B cell (primary cell): Measurements from ENCODE around the gene CAPN14. TPM values are rescaled to one million over a fixed set of nuclear protein-coding genes. Genes with fewer than 3 reads are reported as not detected.

Source experiments
- ATAC-seq: fragments of 200-7000 bp; cut with Tn5 transposase; one replicate; pipeline ENCODE4 v1.10.0; 2021; ENCODE audit warnings: low read depth, mild to moderate bottlenecking, moderate number of reproducible peaks, moderate library complexity
- CTCF ChIA-PET: fragments of 350-600 bp; sonication (Branson Sonifier 250); formaldehyde crosslinking; loops from one replicate; lab custom pipeline; 2021; ENCODE audit warnings: antibody characterized with exemption, inconsistent platforms; lab: Charles Lee
- POLR2A ChIA-PET: fragments of 350-600 bp; sonication (Branson Sonifier 250); formaldehyde crosslinking; loops from one replicate; lab custom pipeline; 2021; ENCODE audit warnings: antibody characterized with exemption; lab: Charles Lee
- DNase-seq: peaks from one replicate; pipeline ENCODE4 v3.0.0; 2013
- H2AFZ ChIP-seq: 2 replicates; pipeline ENCODE4 v1.6.1; 2012; ENCODE audit warnings: mild to moderate bottlenecking, low read depth, low read length; ENCODE audit not compliant: insufficient read depth, poor library complexity, severe bottlenecking
- H3K27ac ChIP-seq, 2 donors: 1 replicate in 1 of 2; 2 replicates in 1 of 2; pipeline ENCODE4 v1.5.1; 2012 to 2013; ENCODE audit warnings: low read length in 2 of 2, mild to moderate bottlenecking in 2 of 2, moderate library complexity in 1 of 2
- H3K27me3 ChIP-seq, 4 experiments: fragments of 200-600 bp in 1 of 4; sonication (generic) in 1 of 4; replicated peaks in 1 of 4; 1 replicate in 2 of 4; 2 replicates in 2 of 4; pipeline versions ENCODE4 v1.6.1 to v1.7.0; 2013 to 2016; ENCODE audit warnings: low read length in 3 of 4, mild to moderate bottlenecking in 2 of 4, mixed read lengths in 1 of 4, moderate library complexity in 1 of 4; ENCODE audit not compliant: insufficient read depth in 4 of 4, control insufficient read depth in 3 of 4; ENCODE audit errors: control extremely low read depth in 1 of 4
- H3K36me3 ChIP-seq, 2 experiments: replicated peaks in 1 of 2; 1 replicate in 1 of 2; 2 replicates in 1 of 2; pipeline versions ENCODE4 v1.6.1 to v1.7.1; 2013; ENCODE audit warnings: low read length in 1 of 2; ENCODE audit not compliant: insufficient read depth in 2 of 2, control insufficient read depth in 1 of 2; ENCODE audit errors: control extremely low read depth in 1 of 2, extremely low read depth in 1 of 2
- H3K4me1 ChIP-seq, 2 donors: fragments of 200-600 bp in 1 of 2; sonication (generic) in 1 of 2; 1 replicate in 1 of 2; 2 replicates in 1 of 2; pipeline versions ENCODE4 v1.5.1 to v1.6.1; 2013 to 2017; ENCODE audit warnings: low read length in 2 of 2; ENCODE audit not compliant: control insufficient read depth in 2 of 2, insufficient read depth in 2 of 2
- H3K4me2 ChIP-seq: replicated peaks from 2 replicates; pipeline ENCODE3; 2012; ENCODE audit warnings: mild to moderate bottlenecking, low read depth, low read length; ENCODE audit not compliant: poor library complexity, severe bottlenecking
- H3K4me3 ChIP-seq, 5 experiments: fragments of 200-600 bp in 1 of 5; sonication (generic) in 1 of 5; 1 replicate in 3 of 5; 2 replicates in 2 of 5; pipeline versions ENCODE4 v1.5.1 to v1.7.0; 2011 to 2016; ENCODE audit warnings: low read length in 4 of 5, mild to moderate bottlenecking in 4 of 5, low read depth in 2 of 5, control low read depth in 1 of 5, moderate library complexity in 1 of 5; ENCODE audit not compliant: insufficient read depth in 1 of 5; ENCODE audit errors: control extremely low read depth in 1 of 5, extremely low read depth in 1 of 5
- H3K79me2 ChIP-seq: fragments of 200-600 bp; sonication (generic); one replicate; pipeline ENCODE4 v1.6.0; 2016; ENCODE audit warnings: low read length; ENCODE audit not compliant: control insufficient read depth, insufficient read depth
- H3K9ac ChIP-seq: fragments of 200-600 bp; sonication (generic); 2 replicates; pipeline ENCODE4 v1.6.1; 2017; ENCODE audit warnings: mild to moderate bottlenecking, low read length, moderate library complexity
- H3K9me3 ChIP-seq, 3 donors: one replicate each; pipeline versions ENCODE4 v1.6.1 to v1.7.1; 2013; ENCODE audit warnings: low read length in 2 of 3; ENCODE audit not compliant: control insufficient read depth in 2 of 3, insufficient read depth in 1 of 3; ENCODE audit errors: control extremely low read depth in 1 of 3
- H4K20me1 ChIP-seq: 2 replicates; pipeline ENCODE4 v1.6.0; 2012; ENCODE audit warnings: mild to moderate bottlenecking, low read length; ENCODE audit not compliant: insufficient read depth, control insufficient read depth, poor library complexity, severe bottlenecking
- H3K27ac Mint-ChIP-seq: one replicate; pipeline ENCODE4 v1.8.0; 2021; ENCODE audit warnings: mixed read lengths
- H3K27me3 Mint-ChIP-seq: one replicate; pipeline ENCODE4 v1.8.0; 2021; ENCODE audit warnings: mixed read lengths
- H3K4me1 Mint-ChIP-seq: one replicate; pipeline ENCODE4 v1.8.0; 2021; ENCODE audit warnings: mixed read lengths
- H3K4me3 Mint-ChIP-seq: one replicate; pipeline ENCODE4 v1.8.0; 2021; ENCODE audit warnings: mixed read lengths
- H3K9me3 Mint-ChIP-seq: one replicate; pipeline ENCODE4 v1.8.0; 2022; ENCODE audit warnings: mixed read lengths; ENCODE audit not compliant: insufficient read depth
- EZH2 ChIP-seq: IDR thresholded peaks from 2 replicates; pipeline ENCODE4 v1.6.1; 2012; ENCODE audit warnings: borderline replicate concordance, low read depth, mild to moderate bottlenecking, moderate library complexity, low read length; ENCODE audit not compliant: insufficient read depth, poor library complexity, severe bottlenecking
- WGBS: methylation state at CpG from one replicate; pipeline ENCODE4 v1.1.5; 2013; ENCODE audit warnings: missing lambda C conversion rate; ENCODE audit not compliant: insufficient coverage; 5-methylcytosine and 5-hydroxymethylcytosine counted together
- intact Hi-C: fragments of 100-400 bp; cut with micrococcal nuclease; formaldehyde crosslinking; loops from one replicate; pipeline ENCODE4 v1.10.0; 2022
- polyA plus RNA-seq: library from polyadenylated mRNA; depleted of rRNA; stranded (reverse); fragments of >200 nt; gene quantifications from 2 replicates; pipeline ENCODE4 v1.2.3, GENCODE V29; 2012
- total RNA-seq, 2 donors: library from RNA; stranded (reverse); fragments of 120-200 nt in 1 of 2; gene quantifications; 1 replicate in 1 of 2; 2 replicates in 1 of 2; pipeline versions ENCODE4 v1.2.3 to v1.2.4, GENCODE V29; 2013 to 2022
- TF ChIP-seq, protein P1 (sequence below): fragments of 200-600 bp; IDR thresholded peaks from one replicate; pipeline ENCODE4 v1.8.0; 2022; ENCODE audit warnings: antibody characterized with exemption, mild to moderate bottlenecking

Gene CAPN14
- total and polyA plus RNA-seq, 2 donors (not counting 1 experiment from before 2014, with no cell fraction given) = 2.5 to 7.8 TPM

DNA sequence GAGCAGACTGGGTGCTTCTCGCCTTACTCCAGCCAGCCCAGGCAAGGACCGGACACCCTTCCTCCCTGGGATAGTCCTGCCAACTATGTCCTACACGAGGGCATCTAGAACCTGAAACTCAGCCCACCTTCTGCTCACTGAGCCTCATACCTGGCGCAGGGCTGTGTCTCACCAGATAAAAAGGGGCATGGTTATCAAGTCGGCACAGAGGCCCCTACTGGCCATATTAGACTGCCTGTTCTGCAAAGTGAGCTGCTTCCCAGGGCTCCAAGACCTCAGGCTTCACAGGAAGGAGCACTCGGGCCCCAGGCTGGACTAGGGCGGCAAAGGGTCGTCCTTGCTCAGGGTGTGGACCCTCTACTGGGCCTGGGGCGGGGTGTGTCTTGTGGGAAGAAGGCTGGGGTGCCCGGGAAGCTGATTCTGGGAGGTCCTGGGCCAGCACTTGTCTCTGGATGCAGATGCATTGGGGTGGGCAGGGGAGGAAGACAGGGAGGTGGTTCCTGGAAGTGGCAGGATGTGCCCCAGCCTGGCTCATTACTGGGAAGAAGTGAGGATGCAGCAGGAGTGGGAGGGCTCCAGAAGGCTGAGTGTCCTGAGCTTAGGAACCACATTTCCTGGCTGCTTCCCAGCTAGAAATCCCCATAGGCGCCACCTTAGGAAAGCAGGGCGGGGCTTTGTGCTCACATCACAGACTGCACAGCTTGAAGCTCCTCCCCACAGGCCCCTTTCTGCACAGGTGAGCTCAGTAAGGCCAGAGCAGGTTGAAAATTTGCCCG lies 36.2 kb upstream of the CAPN14 start:
- TF ChIP-seq, protein P1, sequence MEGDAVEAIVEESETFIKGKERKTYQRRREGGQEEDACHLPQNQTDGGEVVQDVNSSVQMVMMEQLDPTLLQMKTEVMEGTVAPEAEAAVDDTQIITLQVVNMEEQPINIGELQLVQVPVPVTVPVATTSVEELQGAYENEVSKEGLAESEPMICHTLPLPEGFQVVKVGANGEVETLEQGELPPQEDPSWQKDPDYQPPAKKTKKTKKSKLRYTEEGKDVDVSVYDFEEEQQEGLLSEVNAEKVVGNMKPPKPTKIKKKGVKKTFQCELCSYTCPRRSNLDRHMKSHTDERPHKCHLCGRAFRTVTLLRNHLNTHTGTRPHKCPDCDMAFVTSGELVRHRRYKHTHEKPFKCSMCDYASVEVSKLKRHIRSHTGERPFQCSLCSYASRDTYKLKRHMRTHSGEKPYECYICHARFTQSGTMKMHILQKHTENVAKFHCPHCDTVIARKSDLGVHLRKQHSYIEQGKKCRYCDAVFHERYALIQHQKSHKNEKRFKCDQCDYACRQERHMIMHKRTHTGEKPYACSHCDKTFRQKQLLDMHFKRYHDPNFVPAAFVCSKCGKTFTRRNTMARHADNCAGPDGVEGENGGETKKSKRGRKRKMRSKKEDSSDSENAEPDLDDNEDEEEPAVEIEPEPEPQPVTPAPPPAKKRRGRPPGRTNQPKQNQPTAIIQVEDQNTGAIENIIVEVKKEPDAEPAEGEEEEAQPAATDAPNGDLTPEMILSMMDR = no peak
- no peak for TF ChIP-seq EZH2
- Histone ChIP-seq H4K20me1 (no peaks in the 10 kb centered on the region), H3K27me3 (no peaks in the 10 kb centered on the region), H3K79me2 (no peaks in the 10 kb centered on the region), H3K9ac (peak overlapping the region; percentile 36), H2AFZ (no peak overlapping the region), H3K4me3 (no peak overlapping the region), H3K27ac (peak overlapping the region; percentile 54 to 56), H3K4me2 (peak overlapping the region; percentile 70), H3K9me3 (peaks cover 0 to 6% (median 0%) of the 10 kb centered on the region in 3 donors), H3K36me3 (peaks cover 0 to 20% of the 10 kb centered on the region in 2 experiments), H3K4me1 (peaks cover 71 to 85% of the 10 kb centered on the region in 2 donors)
- no peak for DNase-seq
- H3K9me3 Mint-ChIP-seq = no peaks in the 10 kb centered on the region
- no peaks in the 10 kb centered on the region for H3K27me3 Mint-ChIP-seq
- peaks cover 87% of the 10 kb centered on the region for H3K4me1 Mint-ChIP-seq
- peak overlapping the region; percentile 97 for H3K27ac Mint-ChIP-seq
- no peak for ATAC-seq
- H3K4me3 Mint-ChIP-seq = peak overlapping the region; percentile 88
- CTCF ChIA-PET = interaction anchor here (1.0 to 2.8 kb wide), 6 partner anchors 12 to 115 kb away, joined by 3 to 12 read pairs (median 3); partner anchors contain the start of genes CAPN14 and GALNT14
- intact Hi-C loops = loop anchor here (2.0 kb wide), 1 partner anchor 117 kb away; no protein-coding TSS in a partner anchor
- 83% methylated on average over 12 of the region's 13 CpGs for WGBS
- POLR2A ChIA-PET = interaction anchor here (0.9 to 1.3 kb wide), 6 partner anchors 13 to 37 kb away, joined by 3 to 7 read pairs (median 4); partner anchors contain the start of gene EHD3
